ENCODE results near the gene STPG3.

Gene STPG3

GRCh38 chr9:137251490-137252268, 593 bp downstream of the STPG3 start:
- Histone ChIP-seq H3K9me3 (no peaks in the 10 kb centered on the region), H3K36me3 (peaks cover 6% of the 10 kb centered on the region), H3K4me1 (peaks cover 4% of the 10 kb centered on the region), H3K4me3 (ENCODE audit: low read depth, low read length) (no peak overlapping the region), H3K27me3 (no peaks in the 10 kb centered on the region)
- TF ChIP-seq, protein P1, sequence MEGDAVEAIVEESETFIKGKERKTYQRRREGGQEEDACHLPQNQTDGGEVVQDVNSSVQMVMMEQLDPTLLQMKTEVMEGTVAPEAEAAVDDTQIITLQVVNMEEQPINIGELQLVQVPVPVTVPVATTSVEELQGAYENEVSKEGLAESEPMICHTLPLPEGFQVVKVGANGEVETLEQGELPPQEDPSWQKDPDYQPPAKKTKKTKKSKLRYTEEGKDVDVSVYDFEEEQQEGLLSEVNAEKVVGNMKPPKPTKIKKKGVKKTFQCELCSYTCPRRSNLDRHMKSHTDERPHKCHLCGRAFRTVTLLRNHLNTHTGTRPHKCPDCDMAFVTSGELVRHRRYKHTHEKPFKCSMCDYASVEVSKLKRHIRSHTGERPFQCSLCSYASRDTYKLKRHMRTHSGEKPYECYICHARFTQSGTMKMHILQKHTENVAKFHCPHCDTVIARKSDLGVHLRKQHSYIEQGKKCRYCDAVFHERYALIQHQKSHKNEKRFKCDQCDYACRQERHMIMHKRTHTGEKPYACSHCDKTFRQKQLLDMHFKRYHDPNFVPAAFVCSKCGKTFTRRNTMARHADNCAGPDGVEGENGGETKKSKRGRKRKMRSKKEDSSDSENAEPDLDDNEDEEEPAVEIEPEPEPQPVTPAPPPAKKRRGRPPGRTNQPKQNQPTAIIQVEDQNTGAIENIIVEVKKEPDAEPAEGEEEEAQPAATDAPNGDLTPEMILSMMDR (IDR thresholded peaks at IDR 0.05; ENCODE audit: low read depth, low read length): no peak
- no peak for DNase-seq

- H3K4me3 ChIP-seq (ENCODE audit: low read depth, low read length): no peak overlapping the region
- H3K9me3 ChIP-seq: no peaks in the 10 kb centered on the region
- peaks cover 10% of the 10 kb centered on the region for H3K36me3 ChIP-seq
- H3K4me1 ChIP-seq: peaks cover 4% of the 10 kb centered on the region
- DNase-seq: no peak
- no peaks in the 10 kb centered on the region for H3K27me3 ChIP-seq
- TF ChIP-seq, protein P1 (IDR thresholded peaks at IDR 0.05; ENCODE audit: low read depth, low read length): no peak
These were observed 1.7 kb downstream of the STPG3 start for GRCh38 chr9:137252555-137253506.

DNA sequence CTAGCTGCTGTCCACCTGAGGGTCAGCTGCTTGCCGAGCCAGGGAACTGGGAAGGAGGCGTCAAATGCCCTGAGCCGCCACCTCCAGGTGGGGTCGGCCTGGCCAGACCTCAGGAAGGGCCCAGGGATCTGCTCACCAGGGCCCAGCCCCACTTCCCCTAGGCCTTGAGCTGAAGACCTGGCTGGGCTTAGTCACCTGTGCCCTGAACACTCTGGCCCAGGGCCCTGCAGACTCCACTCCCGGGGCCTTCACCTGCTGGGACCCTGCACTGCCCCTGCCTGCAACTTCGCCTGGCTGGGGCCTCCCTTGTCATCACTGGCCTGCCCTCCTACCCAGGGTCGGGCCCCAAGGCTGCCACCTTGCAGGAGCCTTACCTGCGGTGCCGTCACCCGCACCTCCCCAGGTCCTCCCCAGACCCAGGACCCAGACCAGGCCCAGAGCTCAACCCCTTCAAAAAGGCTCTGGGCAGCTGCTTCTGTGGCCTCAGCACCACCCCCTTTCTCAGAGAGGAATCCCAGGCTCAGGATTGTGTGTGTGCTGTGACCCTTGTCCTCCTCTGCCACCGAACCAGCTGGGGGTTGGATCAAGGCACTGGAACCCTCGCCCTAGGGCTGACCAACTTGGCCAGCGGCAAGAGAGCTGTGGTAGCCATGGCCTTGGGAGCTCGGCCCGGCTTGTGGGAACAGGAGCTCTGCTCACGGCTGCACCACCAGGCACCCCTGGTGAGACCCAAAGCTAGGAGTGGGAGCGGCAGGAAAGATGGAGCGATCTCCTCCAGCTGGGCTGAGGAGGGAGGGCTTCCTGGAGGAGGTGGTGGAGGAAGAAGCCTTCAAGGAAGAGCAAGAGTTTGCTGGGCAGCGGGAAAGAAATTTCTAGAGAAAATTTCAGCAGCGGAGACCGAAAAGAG, 2.9 kb downstream of the STPG3 start:
- H3K4me3 ChIP-seq (ENCODE audit: low read depth, low read length): peak overlapping the region; percentile 75

DNA sequence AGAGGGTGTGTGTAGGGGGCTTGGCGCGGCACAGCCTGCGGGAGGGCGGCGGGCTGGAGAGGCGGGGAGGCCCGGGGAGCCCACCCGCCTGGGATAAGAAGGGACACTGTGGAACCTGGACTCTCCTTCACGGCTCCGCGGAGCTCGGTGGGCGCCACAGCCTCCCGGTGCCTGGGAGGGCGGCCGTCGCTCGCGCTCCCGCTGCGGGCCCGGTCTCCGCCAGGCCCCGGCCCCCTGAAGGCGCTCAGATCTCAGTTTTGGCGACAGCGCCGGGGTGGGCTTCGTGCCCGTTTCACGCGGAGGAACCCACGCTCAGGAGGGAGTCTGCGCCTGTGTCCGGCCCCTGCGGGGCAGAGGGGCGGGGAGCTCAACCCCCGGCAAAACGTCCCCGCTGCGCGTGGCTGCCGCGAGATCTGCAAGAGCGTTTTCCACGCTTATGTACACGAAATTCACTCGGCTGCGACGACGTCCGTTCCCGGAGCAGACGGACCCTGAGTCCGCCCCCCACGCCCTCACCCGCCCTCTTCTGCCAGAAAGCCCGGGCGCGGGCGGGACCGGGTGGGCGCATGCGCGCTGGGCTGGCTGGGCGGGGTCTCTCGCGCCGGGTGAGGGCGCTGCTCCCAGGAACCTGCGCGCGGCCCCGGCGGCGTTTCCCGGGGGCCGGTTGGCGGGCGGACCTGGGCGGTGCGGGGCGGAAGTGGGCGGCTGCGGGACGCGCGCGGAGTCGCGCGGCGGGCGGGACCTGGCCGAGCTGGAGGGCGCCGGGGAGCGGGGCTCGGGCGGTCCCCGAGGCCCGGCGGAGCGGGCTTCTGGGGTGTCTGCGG, 3.8 kb downstream of the STPG3 start, which contains the start of gene NELFB:
TSS of gene NELFB (plus strand) at position 704 of the 824 bp plus-strand sequence.
- Histone ChIP-seq H3K4me1 (peaks cover 4% of the 10 kb centered on the region), H3K27me3 (no peaks in the 10 kb centered on the region), H3K4me3 (ENCODE audit: low read depth, low read length) (peak within 1 kb of the TSS; percentile 93), H3K36me3 (peaks cover 19% of the 10 kb centered on the region), H3K9me3 (no peaks in the 10 kb centered on the region)
- peak; percentile 97 for DNase-seq
- TF ChIP-seq, protein P1 (IDR thresholded peaks at IDR 0.05; ENCODE audit: low read depth, low read length): no peak

More for the DNA sequence above, 2.9 kb downstream of the STPG3 start:
- no peak for DNase-seq
- no peaks in the 10 kb centered on the region for H3K9me3 ChIP-seq
- peaks cover 4% of the 10 kb centered on the region for H3K4me1 ChIP-seq
- TF ChIP-seq, protein P1 (IDR thresholded peaks at IDR 0.05; ENCODE audit: low read depth, low read length): no peak
- H3K27me3 ChIP-seq: no peaks in the 10 kb centered on the region
- H3K36me3 ChIP-seq: peaks cover 15% of the 10 kb centered on the region

DNA sequence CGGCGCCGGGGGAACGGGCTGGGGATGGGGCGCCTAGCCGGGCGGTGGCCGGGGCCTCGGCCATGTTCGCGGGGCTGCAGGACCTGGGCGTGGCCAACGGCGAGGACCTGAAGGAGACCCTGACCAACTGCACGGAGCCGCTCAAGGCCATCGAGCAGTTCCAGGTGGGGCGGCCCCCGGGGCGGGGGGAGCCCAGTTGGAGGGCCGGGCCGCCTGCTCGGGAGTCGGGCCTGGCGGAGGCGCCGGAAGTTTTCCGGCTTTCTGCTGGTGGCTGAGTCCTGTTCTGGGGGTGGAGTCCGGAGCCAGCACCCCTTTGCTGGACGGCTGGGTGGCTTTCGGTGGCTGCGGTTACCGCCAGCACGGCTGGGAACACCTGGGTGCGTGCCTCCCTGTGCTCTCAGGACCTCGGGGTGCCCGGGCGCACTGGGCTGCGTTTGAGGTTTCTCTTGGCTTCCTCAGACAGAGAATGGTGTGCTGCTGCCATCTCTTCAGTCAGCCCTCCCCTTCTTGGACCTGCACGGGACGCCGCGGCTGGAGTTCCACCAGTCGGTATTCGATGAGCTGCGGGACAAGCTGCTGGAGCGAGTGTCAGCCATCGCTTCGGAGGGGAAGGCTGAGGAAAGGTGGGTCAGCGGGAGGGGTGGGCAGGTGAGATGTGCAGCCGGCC, 4.5 kb downstream of the STPG3 start:
- peaks cover 19% of the 10 kb centered on the region for H3K36me3 ChIP-seq
- peak overlapping the region; percentile 93 for H3K4me3 ChIP-seq (ENCODE audit: low read depth, low read length)
- H3K9me3 ChIP-seq: no peaks in the 10 kb centered on the region
- no peaks in the 10 kb centered on the region for H3K27me3 ChIP-seq
- no peak for DNase-seq
- TF ChIP-seq, protein P1 (IDR thresholded peaks at IDR 0.05; ENCODE audit: low read depth, low read length): no peak
- H3K4me1 ChIP-seq: peaks cover 4% of the 10 kb centered on the region

All from BE2C (cell line).